OCI-LY7 (cell line): ENCODE data around the gene LIN28B. TPM values are rescaled to one million over a fixed set of nuclear protein-coding genes. Genes with fewer than 3 reads are reported as not detected.

Experiments used
- BruUV-seq: library from RNA; stranded (reverse); fragments of 400-500 nt; replicated peaks from 2 replicates; lab custom pipeline; 2021; lab: Mats Ljungman, UMichigan
- CTCF ChIA-PET: fragments of 300-600 bp; sonication (Branson Sonifier 250); formaldehyde crosslinking; loops from one replicate; lab custom pipeline; 2022; ENCODE audit warnings: antibody characterized with exemption; ENCODE audit not compliant: unreplicated experiment; lab: Charles Lee
- POLR2A ChIA-PET: fragments of 300-600 bp; sonication (Branson Sonifier 250); formaldehyde crosslinking; loops from one replicate; lab custom pipeline; 2022; ENCODE audit warnings: antibody characterized with exemption; lab: Charles Lee
- DNase-seq: peaks from one replicate; pipeline ENCODE4 v3.0.0-alpha.2; 2015; ENCODE audit warnings: low spot score
- H2AFZ ChIP-seq: fragments of 200-600 bp; sonication (generic), shearing (Covaris generic); 2 replicates; pipeline ENCODE4 v1.6.1; 2014; ENCODE audit warnings: mild to moderate bottlenecking, antibody characterized with exemption, low read length, moderate library complexity
- H3K27ac ChIP-seq: fragments of 200-600 bp; sonication (generic); 2 replicates; pipeline ENCODE4 v1.5.1; 2014; ENCODE audit warnings: mixed run types, low read depth, mild to moderate bottlenecking, moderate library complexity, low read length, inconsistent platforms; ENCODE audit not compliant: poor library complexity, severe bottlenecking
- H3K36me3 ChIP-seq: fragments of 200-600 bp; sonication (generic); 2 replicates; pipeline ENCODE4 v1.6.1; 2014; ENCODE audit warnings: mild to moderate bottlenecking, antibody characterized with exemption, low read length, moderate library complexity, mixed read lengths; ENCODE audit not compliant: insufficient read depth
- H3K4me1 ChIP-seq: fragments of 200-600 bp; sonication (generic); 2 replicates; pipeline ENCODE4 v1.5.1; 2014; ENCODE audit warnings: mild to moderate bottlenecking, low read length; ENCODE audit not compliant: insufficient read depth, poor library complexity, severe bottlenecking
- H3K4me2 ChIP-seq: fragments of 200-600 bp; sonication (generic); 2 replicates; pipeline ENCODE4 v1.6.1; 2014; ENCODE audit warnings: mild to moderate bottlenecking, low read length
- H3K4me3 ChIP-seq: fragments of 200-600 bp; sonication (generic); 2 replicates; pipeline ENCODE4 v1.5.1; 2014; ENCODE audit warnings: mild to moderate bottlenecking, low read depth, low read length; ENCODE audit not compliant: poor library complexity, severe bottlenecking
- H3K79me2 ChIP-seq: fragments of 200-600 bp; sonication (generic); 2 replicates; pipeline ENCODE4 v1.6.1; 2016; ENCODE audit warnings: low read depth, mild to moderate bottlenecking, low read length, moderate library complexity, mixed read lengths; ENCODE audit not compliant: insufficient read depth
- H3K9me2 ChIP-seq: fragments of 200-600 bp; sonication (generic); 2 replicates; pipeline ENCODE4 v1.6.1; 2016; ENCODE audit warnings: mild to moderate bottlenecking, low read length, mixed read lengths; ENCODE audit not compliant: insufficient read depth
- H3K9me3 ChIP-seq: fragments of 200-600 bp; sonication (generic); 2 replicates; pipeline ENCODE4 v1.6.1; 2014; ENCODE audit warnings: mild to moderate bottlenecking, mixed run types, low read length, mixed read lengths
- H4K20me1 ChIP-seq: fragments of 200-600 bp; sonication (generic); 2 replicates; pipeline ENCODE4 v1.6.1; 2014; ENCODE audit warnings: mild to moderate bottlenecking, antibody characterized with exemption, low read length, moderate library complexity, mixed read lengths; ENCODE audit not compliant: insufficient read depth
- CTCF ChIP-seq: fragments of 200-600 bp; sonication (generic); conservative IDR thresholded peaks from 2 replicates; pipeline ENCODE4 v1.5.1; 2014; ENCODE audit warnings: mild to moderate bottlenecking, antibody characterized with exemption, low read length, moderate library complexity, mixed read lengths
- EZH2phosphoT487 ChIP-seq: fragments of 200-600 bp; sonication (generic); IDR thresholded peaks from 2 replicates; pipeline ENCODE4 v1.6.1; 2018; ENCODE audit warnings: low read depth, borderline replicate concordance, mild to moderate bottlenecking, mixed run types, antibody characterized with exemption, low read length, moderate library complexity, mixed read lengths
- intact Hi-C: fragments of 100-400 bp; cut with micrococcal nuclease; formaldehyde crosslinking; loops from one replicate; pipeline ENCODE4 v1.10.0; 2022; ENCODE audit not compliant: unreplicated experiment
- total RNA-seq, 2 experiments: library from RNA; depleted of rRNA in 1 of 2; stranded (reverse); fragments of >200 nt in 1 of 2; shearing (Covaris generic) in 1 of 2; gene quantifications; 2 replicates each; pipeline ENCODE4 v1.2.3, GENCODE V29; 2014 to 2022

LIN28B gene
- total RNA-seq, 2 experiments from 2014 or later: not detected

- Histone ChIP-seq H3K4me3 (no peak overlapping the region), H3K27ac (no peak overlapping the region), H3K4me2 (no peak overlapping the region), H3K9me2 (no peaks in the 10 kb centered on the region), H3K4me1 (no peaks in the 10 kb centered on the region), H3K36me3 (no peaks in the 10 kb centered on the region), H2AFZ (no peak overlapping the region), H3K79me2 (no peaks in the 10 kb centered on the region), H3K9me3 (no peaks in the 10 kb centered on the region), H4K20me1 (no peaks in the 10 kb centered on the region)
- ChIA-PET CTCF (no interaction called here), POLR2A (no interaction called here)
- no peak for DNase-seq
- intact Hi-C loops: no loop called here
- no TSS peak for BruUV-seq
- TF ChIP-seq CTCF (peak; percentile 33; the same call in 1 of the 2 replicates), EZH2phosphoT487 (no peak)
These were observed 155.7 kb downstream of the LIN28B start for GRCh38 chr6:105112577-105112976.

- Histone ChIP-seq H3K36me3 (no peaks in the 10 kb centered on the region), H3K4me3 (no peak overlapping the region), H4K20me1 (no peaks in the 10 kb centered on the region), H2AFZ (no peak overlapping the region), H3K27ac (no peak overlapping the region), H3K9me2 (no peaks in the 10 kb centered on the region), H3K4me1 (no peaks in the 10 kb centered on the region), H3K79me2 (no peaks in the 10 kb centered on the region), H3K4me2 (no peak overlapping the region), H3K9me3 (no peaks in the 10 kb centered on the region)
- TF ChIP-seq CTCF: no peak
- no peak for TF ChIP-seq EZH2phosphoT487
- DNase-seq: no peak
- ChIA-PET POLR2A (no interaction called here), CTCF (no interaction called here)
- intact Hi-C loops: no loop called here
- BruUV-seq: no TSS peak
These were observed 156.5 kb downstream of the LIN28B start for GRCh38 chr6:105113422-105113821.

GRCh38 chr6:105116150-105116549 lies 159.2 kb downstream of the LIN28B start:
- ChIA-PET CTCF (no interaction called here), POLR2A (interaction anchor here (0.6 to 1.0 kb wide), 2 partner anchors 52 to 256 kb away, joined by 4 read pairs; no protein-coding TSS in a partner anchor)
- TF ChIP-seq CTCF (no peak), EZH2phosphoT487 (no peak)
- Histone ChIP-seq H3K36me3 (no peaks in the 10 kb centered on the region), H3K4me1 (no peaks in the 10 kb centered on the region), H3K9me2 (no peaks in the 10 kb centered on the region), H3K4me3 (no peak overlapping the region), H3K4me2 (no peak overlapping the region), H3K27ac (no peak overlapping the region), H3K79me2 (no peaks in the 10 kb centered on the region), H3K9me3 (no peaks in the 10 kb centered on the region), H2AFZ (no peak overlapping the region), H4K20me1 (no peaks in the 10 kb centered on the region)
- no TSS peak for BruUV-seq
- intact Hi-C loops: no loop called here
- no peak for DNase-seq
